Gastroesophageal sphincter (tissue), 3 donors: ENCODE results near the gene LOC101059915.

ENCODE experiments used
- EP300 ChIP-seq: sonication (generic); formaldehyde crosslinking; IDR thresholded peaks from one replicate; pipeline ENCODE4 v1.6.1; 2017; ENCODE audit warnings: antibody characterized with exemption, mild to moderate bottlenecking
- TF ChIP-seq, protein P1 (sequence below), 4 experiments: fragments of 200-600 bp in 2 of 4; fragments of 450-650 bp in 2 of 4; sonication (generic) in 1 of 4; IDR thresholded peaks; one replicate each; pipeline ENCODE4 v1.5.1; 2017 to 2019; ENCODE audit warnings: antibody characterized with exemption in 4 of 4, mild to moderate bottlenecking in 2 of 4, moderate library complexity in 2 of 4

GRCh38 chrX:71625471-71625870, 41.9 kb upstream of the LOC101059915 start:
- TF ChIP-seq, protein P1, sequence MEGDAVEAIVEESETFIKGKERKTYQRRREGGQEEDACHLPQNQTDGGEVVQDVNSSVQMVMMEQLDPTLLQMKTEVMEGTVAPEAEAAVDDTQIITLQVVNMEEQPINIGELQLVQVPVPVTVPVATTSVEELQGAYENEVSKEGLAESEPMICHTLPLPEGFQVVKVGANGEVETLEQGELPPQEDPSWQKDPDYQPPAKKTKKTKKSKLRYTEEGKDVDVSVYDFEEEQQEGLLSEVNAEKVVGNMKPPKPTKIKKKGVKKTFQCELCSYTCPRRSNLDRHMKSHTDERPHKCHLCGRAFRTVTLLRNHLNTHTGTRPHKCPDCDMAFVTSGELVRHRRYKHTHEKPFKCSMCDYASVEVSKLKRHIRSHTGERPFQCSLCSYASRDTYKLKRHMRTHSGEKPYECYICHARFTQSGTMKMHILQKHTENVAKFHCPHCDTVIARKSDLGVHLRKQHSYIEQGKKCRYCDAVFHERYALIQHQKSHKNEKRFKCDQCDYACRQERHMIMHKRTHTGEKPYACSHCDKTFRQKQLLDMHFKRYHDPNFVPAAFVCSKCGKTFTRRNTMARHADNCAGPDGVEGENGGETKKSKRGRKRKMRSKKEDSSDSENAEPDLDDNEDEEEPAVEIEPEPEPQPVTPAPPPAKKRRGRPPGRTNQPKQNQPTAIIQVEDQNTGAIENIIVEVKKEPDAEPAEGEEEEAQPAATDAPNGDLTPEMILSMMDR (IDR thresholded peaks at IDR 0.05) = no peak
- TF ChIP-seq EP300 = no peak
